NT2/D1 (cell line): ENCODE results near the gene FHDC1.

Source experiments
- DNase-seq: peaks from one replicate; pipeline ENCODE4 v3.0.0-alpha.2; 2011; ENCODE audit warnings: low read depth, low spot score
- H3K27me3 ChIP-seq: 2 replicates; pipeline ENCODE4 v1.6.0; 2011; ENCODE audit warnings: mild to moderate bottlenecking; ENCODE audit not compliant: insufficient read length, insufficient read depth
- H3K36me3 ChIP-seq: 2 replicates; pipeline ENCODE4 v1.6.1; 2011; ENCODE audit warnings: mild to moderate bottlenecking, low read length, mixed read lengths; ENCODE audit not compliant: insufficient read depth, insufficient read length
- H3K4me1 ChIP-seq: 2 replicates; pipeline ENCODE4 v1.5.1; 2011; ENCODE audit not compliant: insufficient read depth, insufficient read length
- H3K4me3 ChIP-seq: 2 replicates; pipeline ENCODE4 v1.5.1; 2011; ENCODE audit warnings: low read depth; ENCODE audit not compliant: insufficient read length
- H3K9ac ChIP-seq: 2 replicates; pipeline ENCODE4 v1.6.0; 2011; ENCODE audit warnings: low read depth; ENCODE audit not compliant: insufficient read length
- H3K9me3 ChIP-seq: 2 replicates; pipeline ENCODE4 v1.5.1; 2011; ENCODE audit warnings: mild to moderate bottlenecking, low read length; ENCODE audit not compliant: insufficient read depth
- SUZ12 ChIP-seq: IDR thresholded peaks from 2 replicates; pipeline ENCODE4 v1.6.1; 2011; ENCODE audit not compliant: insufficient read length, insufficient read depth; ENCODE audit errors: extremely low read depth
- YY1 ChIP-seq: IDR thresholded peaks from 2 replicates; pipeline ENCODE4 v1.6.1; 2011; ENCODE audit not compliant: insufficient read length, insufficient read depth
- ZNF274 ChIP-seq: IDR thresholded peaks from 2 replicates; pipeline ENCODE4 v1.6.1; 2011; ENCODE audit warnings: mild to moderate bottlenecking, low read depth, low read length

Gene FHDC1

GRCh38 chr4:152983774-152984411 lies 47.8 kb downstream of the FHDC1 start:
- no peak overlapping the region for H3K4me3 ChIP-seq
- peaks cover 8% of the 10 kb centered on the region for H3K4me1 ChIP-seq
- no peaks in the 10 kb centered on the region for H3K27me3 ChIP-seq
- no peaks in the 10 kb centered on the region for H3K9me3 ChIP-seq
- no peak for DNase-seq
- H3K9ac ChIP-seq = no peak overlapping the region
- no peak for TF ChIP-seq SUZ12
- no peak for TF ChIP-seq YY1
- no peaks in the 10 kb centered on the region for H3K36me3 ChIP-seq

- no peaks in the 10 kb centered on the region for H3K9me3 ChIP-seq
- no peak for TF ChIP-seq YY1
- no peak for TF ChIP-seq SUZ12
- TF ChIP-seq ZNF274 = no peak
- H3K4me1 ChIP-seq = peaks cover 2% of the 10 kb centered on the region
- H3K27me3 ChIP-seq = no peaks in the 10 kb centered on the region
- no peaks in the 10 kb centered on the region for H3K36me3 ChIP-seq
- no peak for DNase-seq
- no peak overlapping the region for H3K9ac ChIP-seq
- H3K4me3 ChIP-seq = no peak overlapping the region
Measured at GRCh38 chr4:152988721-152989553, 52.8 kb downstream of the FHDC1 start.

GRCh38 chr4:152989554-152989970 lies 53.4 kb downstream of the FHDC1 start:
- no peak overlapping the region for H3K4me3 ChIP-seq
- H3K9me3 ChIP-seq = no peaks in the 10 kb centered on the region
- no peaks in the 10 kb centered on the region for H3K36me3 ChIP-seq
- DNase-seq = no peak
- TF ChIP-seq ZNF274 (no peak), SUZ12 (no peak), YY1 (no peak)
- H3K4me1 ChIP-seq = no peaks in the 10 kb centered on the region
- H3K27me3 ChIP-seq = no peaks in the 10 kb centered on the region
- H3K9ac ChIP-seq = no peak overlapping the region

- no peaks in the 10 kb centered on the region for H3K27me3 ChIP-seq
- no peaks in the 10 kb centered on the region for H3K9me3 ChIP-seq
- no peak for DNase-seq
Measured at GRCh38 chr4:152990471-152991131, 54.5 kb downstream of the FHDC1 start.

GRCh38 chr4:152991398-152991797 lies 55.3 kb downstream of the FHDC1 start:
- H3K4me3 ChIP-seq = no peak overlapping the region
- H3K9ac ChIP-seq = no peak overlapping the region
- no peaks in the 10 kb centered on the region for H3K9me3 ChIP-seq
- no peaks in the 10 kb centered on the region for H3K36me3 ChIP-seq
- TF ChIP-seq ZNF274 (no peak), SUZ12 (no peak)
- peaks cover 5% of the 10 kb centered on the region for H3K4me1 ChIP-seq
- no peaks in the 10 kb centered on the region for H3K27me3 ChIP-seq
- DNase-seq = no peak

More at GRCh38 chr4:152990471-152991131, 54.5 kb downstream of the FHDC1 start:
- Histone ChIP-seq H3K9ac (no peak overlapping the region), H3K4me1 (no peaks in the 10 kb centered on the region), H3K4me3 (no peak overlapping the region), H3K36me3 (no peaks in the 10 kb centered on the region)
- TF ChIP-seq ZNF274 (no peak), YY1 (no peak), SUZ12 (no peak)

- H3K9me3 ChIP-seq = no peaks in the 10 kb centered on the region
- no peak for TF ChIP-seq SUZ12
- no peak for TF ChIP-seq ZNF274
- TF ChIP-seq YY1 = no peak
- no peak for DNase-seq
- H3K27me3 ChIP-seq = no peaks in the 10 kb centered on the region
- no peak overlapping the region for H3K4me3 ChIP-seq
- no peak overlapping the region for H3K9ac ChIP-seq
- H3K4me1 ChIP-seq = peaks cover 5% of the 10 kb centered on the region
- H3K36me3 ChIP-seq = no peaks in the 10 kb centered on the region
Measured at GRCh38 chr4:152992027-152992426, 55.9 kb downstream of the FHDC1 start.

GRCh38 chr4:152992466-152992865 lies 56.3 kb downstream of the FHDC1 start:
- no peak for DNase-seq
- Histone ChIP-seq H3K27me3 (no peaks in the 10 kb centered on the region), H3K36me3 (no peaks in the 10 kb centered on the region), H3K4me1 (peaks cover 5% of the 10 kb centered on the region), H3K4me3 (no peak overlapping the region), H3K9me3 (no peaks in the 10 kb centered on the region), H3K9ac (no peak overlapping the region)
- TF ChIP-seq ZNF274 (no peak), YY1 (no peak), SUZ12 (no peak)
